DND-41 (cell line): ENCODE results near the gene ZNF783.
A peak's percentile ranks its signal among the peaks of the same experiment; 100 is the strongest.

Source experiments
- ATAC-seq: fragments of 200-7000 bp; cut with Tn5 transposase; 3 replicates; pipeline ENCODE4 v1.9.1; 2021; ENCODE audit warnings: low read depth; ENCODE audit not compliant: insufficient read depth
- DNase-seq: peaks from one replicate; pipeline ENCODE4 v3.0.0-alpha.2; 2020
- H2AFZ ChIP-seq: 2 replicates; pipeline ENCODE4 v1.6.0; 2012; ENCODE audit warnings: low read depth, low read length
- H3K27ac ChIP-seq: 2 replicates; pipeline ENCODE4 v1.5.1; 2012; ENCODE audit warnings: low read length, inconsistent platforms
- H3K27me3 ChIP-seq: fragments of 200-600 bp; sonication (generic); 2 replicates; pipeline ENCODE4 v1.6.0; 2012; ENCODE audit warnings: low read length, mild to moderate bottlenecking, inconsistent platforms; ENCODE audit not compliant: insufficient read depth, poor library complexity
- H3K36me3 ChIP-seq: 2 replicates; pipeline ENCODE4 v1.5.1; 2012; ENCODE audit warnings: low read length, inconsistent platforms; ENCODE audit not compliant: insufficient read depth
- H3K4me1 ChIP-seq: 2 replicates; pipeline ENCODE4 v1.5.1; 2012; ENCODE audit warnings: mild to moderate bottlenecking, low read length; ENCODE audit not compliant: insufficient read depth
- H3K4me2 ChIP-seq: 2 replicates; pipeline ENCODE4 v1.6.0; 2012; ENCODE audit warnings: mild to moderate bottlenecking, moderate library complexity, low read length, inconsistent platforms; ENCODE audit not compliant: insufficient read depth
- H3K4me3 ChIP-seq, 2 experiments: fragments of 200-600 bp in 1 of 2; shearing (Covaris generic) in 1 of 2; 2 replicates each; pipeline ENCODE4 v1.5.1; 2012 to 2016; ENCODE audit warnings: inconsistent platforms in 2 of 2, low read length in 2 of 2, mild to moderate bottlenecking in 2 of 2, low read depth in 1 of 2, moderate library complexity in 1 of 2
- H3K79me2 ChIP-seq: 2 replicates; pipeline ENCODE4 v1.6.0; 2012; ENCODE audit warnings: low read length, inconsistent platforms; ENCODE audit not compliant: insufficient read depth
- H3K9ac ChIP-seq: 2 replicates; pipeline ENCODE4 v1.6.0; 2012; ENCODE audit warnings: low read depth, mild to moderate bottlenecking, inconsistent platforms, low read length, moderate library complexity
- H3K9me3 ChIP-seq: 2 replicates; pipeline ENCODE4 v1.5.1; 2012; ENCODE audit warnings: low read length, moderate library complexity, mild to moderate bottlenecking, inconsistent platforms; ENCODE audit not compliant: insufficient read depth, severe bottlenecking
- H4K20me1 ChIP-seq: 2 replicates; pipeline ENCODE4 v1.6.0; 2012; ENCODE audit warnings: low read length; ENCODE audit not compliant: insufficient read depth
- EZH2 ChIP-seq: IDR thresholded peaks from 3 replicates; pipeline ENCODE4 v1.6.1; 2012; ENCODE audit warnings: borderline replicate concordance, low read depth, mild to moderate bottlenecking, moderate library complexity, low read length, inconsistent platforms; ENCODE audit not compliant: severe bottlenecking
- TF ChIP-seq, protein P1 (sequence below): IDR thresholded peaks from 2 replicates; pipeline ENCODE4 v1.5.1; 2012; ENCODE audit warnings: borderline replicate concordance, low read length, moderate library complexity, mild to moderate bottlenecking; ENCODE audit not compliant: poor library complexity, severe bottlenecking; ENCODE audit errors: extremely low read depth

ZNF783 gene

DNA sequence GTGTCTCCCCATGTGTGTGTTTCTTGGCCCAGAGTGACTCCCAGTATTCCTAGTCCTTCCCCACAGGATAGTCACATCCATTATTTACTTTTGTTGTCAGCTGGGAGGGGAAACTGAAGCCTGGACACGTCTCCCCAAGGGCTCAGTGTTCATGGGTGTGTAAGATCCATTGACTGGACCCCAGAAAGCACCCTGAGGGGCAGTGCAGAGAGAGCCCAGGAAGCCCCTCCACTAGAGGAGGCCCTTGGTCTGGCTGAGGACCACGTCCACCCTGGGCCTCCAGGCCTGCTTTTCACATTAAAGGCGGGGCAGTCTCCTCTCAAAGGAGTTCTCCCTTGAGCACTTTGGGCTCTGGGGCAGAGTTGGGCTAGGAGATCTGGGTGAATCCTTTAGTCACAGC, 21.3 kb downstream of the ZNF783 start:
- H4K20me1 ChIP-seq: no peaks in the 10 kb centered on the region
- DNase-seq: no peak
- H3K4me2 ChIP-seq: no peak overlapping the region
- no peaks in the 10 kb centered on the region for H3K27me3 ChIP-seq
- no peak for ATAC-seq
- H3K79me2 ChIP-seq: no peaks in the 10 kb centered on the region
- no peaks in the 10 kb centered on the region for H3K9me3 ChIP-seq
- 0 out of 2 replicates have a peak, but pooled peaks cover 4% of the 10 kb centered on the region for H3K36me3 ChIP-seq
- TF ChIP-seq, protein P1, sequence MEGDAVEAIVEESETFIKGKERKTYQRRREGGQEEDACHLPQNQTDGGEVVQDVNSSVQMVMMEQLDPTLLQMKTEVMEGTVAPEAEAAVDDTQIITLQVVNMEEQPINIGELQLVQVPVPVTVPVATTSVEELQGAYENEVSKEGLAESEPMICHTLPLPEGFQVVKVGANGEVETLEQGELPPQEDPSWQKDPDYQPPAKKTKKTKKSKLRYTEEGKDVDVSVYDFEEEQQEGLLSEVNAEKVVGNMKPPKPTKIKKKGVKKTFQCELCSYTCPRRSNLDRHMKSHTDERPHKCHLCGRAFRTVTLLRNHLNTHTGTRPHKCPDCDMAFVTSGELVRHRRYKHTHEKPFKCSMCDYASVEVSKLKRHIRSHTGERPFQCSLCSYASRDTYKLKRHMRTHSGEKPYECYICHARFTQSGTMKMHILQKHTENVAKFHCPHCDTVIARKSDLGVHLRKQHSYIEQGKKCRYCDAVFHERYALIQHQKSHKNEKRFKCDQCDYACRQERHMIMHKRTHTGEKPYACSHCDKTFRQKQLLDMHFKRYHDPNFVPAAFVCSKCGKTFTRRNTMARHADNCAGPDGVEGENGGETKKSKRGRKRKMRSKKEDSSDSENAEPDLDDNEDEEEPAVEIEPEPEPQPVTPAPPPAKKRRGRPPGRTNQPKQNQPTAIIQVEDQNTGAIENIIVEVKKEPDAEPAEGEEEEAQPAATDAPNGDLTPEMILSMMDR: no peak
- no peak for TF ChIP-seq EZH2
- H2AFZ ChIP-seq: no peak overlapping the region
- peak overlapping the region; percentile 69; the same call in 1 of the 2 replicates for H3K27ac ChIP-seq
- H3K4me1 ChIP-seq: peaks cover 26% of the 10 kb centered on the region
- no peak overlapping the region for H3K9ac ChIP-seq
- no peak overlapping the region for H3K4me3 ChIP-seq

DNA sequence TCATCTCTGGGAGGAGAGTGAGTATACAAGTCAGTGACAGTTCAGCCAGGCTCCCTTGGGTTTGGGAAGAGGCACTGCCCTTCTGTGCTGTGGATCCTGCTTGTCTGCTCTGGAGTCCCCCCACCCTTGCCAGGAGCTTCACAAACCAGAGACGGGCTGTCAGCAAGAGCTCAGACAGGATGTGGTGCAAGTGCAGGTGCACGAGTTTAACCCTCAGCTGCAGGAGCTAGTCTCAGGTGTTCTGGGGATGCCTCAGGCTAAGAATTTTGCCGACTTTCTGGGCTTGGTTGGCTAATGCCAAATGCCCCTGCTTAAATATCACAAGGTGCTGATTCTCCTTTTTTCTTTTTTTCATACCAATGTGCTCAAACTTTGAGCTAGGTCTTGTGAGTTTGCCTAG, 22.3 kb downstream of the ZNF783 start:
- no peak for TF ChIP-seq EZH2
- TF ChIP-seq, protein P1: no peak
- peak; percentile 92 for ATAC-seq
- Histone ChIP-seq H3K27ac (peak overlapping the region; percentile 69), H3K4me2 (no peak overlapping the region), H3K79me2 (no peaks in the 10 kb centered on the region), H3K4me1 (peaks cover 26% of the 10 kb centered on the region), H3K9me3 (no peaks in the 10 kb centered on the region), H3K27me3 (no peaks in the 10 kb centered on the region), H2AFZ (no peak overlapping the region), H3K4me3 (no peak overlapping the region), H3K9ac (no peak overlapping the region), H4K20me1 (no peaks in the 10 kb centered on the region), H3K36me3 (no peaks in the 10 kb centered on the region)
- peak; percentile 78 for DNase-seq

DNA sequence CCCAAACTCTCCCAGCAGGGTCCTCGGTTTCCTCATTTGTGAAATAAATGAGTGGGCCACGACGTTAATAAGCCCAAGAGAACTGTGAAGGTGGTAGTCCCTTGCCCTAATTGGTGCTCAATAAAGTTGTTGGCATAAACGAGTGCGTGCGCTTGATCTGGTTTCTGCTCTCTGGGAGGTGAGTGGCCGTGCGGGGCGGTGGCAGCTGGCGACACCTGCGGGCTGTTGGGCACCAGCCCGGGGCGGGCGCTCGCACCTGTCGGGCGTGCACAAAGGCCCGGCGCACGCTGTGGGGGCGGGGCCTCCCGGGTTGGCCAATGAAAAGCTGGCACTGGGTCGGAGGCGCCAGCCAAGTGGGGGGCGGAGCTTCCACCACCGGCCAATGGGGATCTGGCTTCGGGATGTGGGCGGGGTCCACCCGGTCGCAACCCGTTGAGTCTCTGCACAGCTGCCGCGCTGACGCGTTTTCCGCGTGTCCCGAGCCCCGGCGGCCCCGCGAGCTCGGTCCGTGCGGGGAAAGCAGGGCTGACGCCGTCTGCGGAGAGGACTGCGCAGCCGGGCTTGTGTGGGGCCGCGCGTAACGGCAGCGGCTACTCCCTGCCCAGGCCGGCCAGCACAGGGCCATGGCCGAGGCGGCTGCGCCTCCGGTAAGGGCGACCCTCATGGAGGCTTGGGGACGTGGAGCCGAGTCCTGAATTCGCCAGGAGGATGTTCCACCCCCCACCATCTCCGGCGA, 23.0 kb downstream of the ZNF783 start:
- H3K4me1 ChIP-seq: peaks cover 26% of the 10 kb centered on the region
- DNase-seq: no peak
- H3K36me3 ChIP-seq: no peaks in the 10 kb centered on the region
- no peak overlapping the region for H3K27ac ChIP-seq
- no peak overlapping the region for H2AFZ ChIP-seq
- H3K4me2 ChIP-seq: no peak overlapping the region
- TF ChIP-seq EZH2: no peak
- TF ChIP-seq, protein P1: no peak
- no peaks in the 10 kb centered on the region for H3K9me3 ChIP-seq
- H3K79me2 ChIP-seq: no peaks in the 10 kb centered on the region
- no peaks in the 10 kb centered on the region for H3K27me3 ChIP-seq
- no peak overlapping the region for H3K9ac ChIP-seq
- H3K4me3 ChIP-seq: no peak overlapping the region
- H4K20me1 ChIP-seq: no peaks in the 10 kb centered on the region
- no peak for ATAC-seq
